GM12874 (cell line): ENCODE data around the gene LAP3.

Experiments
- TF ChIP-seq, protein P1 (sequence below): IDR thresholded peaks from 2 replicates; pipeline ENCODE4 v1.5.1; 2011; ENCODE audit warnings: low read depth, mild to moderate bottlenecking, control low read depth, low read length, moderate library complexity; ENCODE audit not compliant: insufficient read depth

The LAP3 gene

DNA sequence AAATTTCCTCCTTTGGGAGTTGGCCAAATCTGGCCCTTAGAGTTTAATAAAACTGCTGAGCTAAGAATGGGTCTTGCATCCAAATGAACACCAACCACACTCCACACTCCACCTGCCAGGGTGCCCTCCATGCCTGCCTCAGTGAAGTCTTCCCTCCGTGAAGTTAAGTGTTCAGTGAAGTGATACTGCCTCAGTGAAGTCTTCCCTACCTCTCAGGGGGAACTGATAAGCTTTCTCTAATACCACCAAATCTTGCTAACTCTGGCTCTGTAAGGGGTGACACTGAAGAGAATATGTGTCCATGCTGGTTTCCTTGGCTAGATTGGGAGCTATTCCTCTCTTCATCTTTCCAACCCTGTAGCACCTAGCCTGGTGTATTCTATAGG, 65.4 kb downstream of the LAP3 start:
- TF ChIP-seq, protein P1, sequence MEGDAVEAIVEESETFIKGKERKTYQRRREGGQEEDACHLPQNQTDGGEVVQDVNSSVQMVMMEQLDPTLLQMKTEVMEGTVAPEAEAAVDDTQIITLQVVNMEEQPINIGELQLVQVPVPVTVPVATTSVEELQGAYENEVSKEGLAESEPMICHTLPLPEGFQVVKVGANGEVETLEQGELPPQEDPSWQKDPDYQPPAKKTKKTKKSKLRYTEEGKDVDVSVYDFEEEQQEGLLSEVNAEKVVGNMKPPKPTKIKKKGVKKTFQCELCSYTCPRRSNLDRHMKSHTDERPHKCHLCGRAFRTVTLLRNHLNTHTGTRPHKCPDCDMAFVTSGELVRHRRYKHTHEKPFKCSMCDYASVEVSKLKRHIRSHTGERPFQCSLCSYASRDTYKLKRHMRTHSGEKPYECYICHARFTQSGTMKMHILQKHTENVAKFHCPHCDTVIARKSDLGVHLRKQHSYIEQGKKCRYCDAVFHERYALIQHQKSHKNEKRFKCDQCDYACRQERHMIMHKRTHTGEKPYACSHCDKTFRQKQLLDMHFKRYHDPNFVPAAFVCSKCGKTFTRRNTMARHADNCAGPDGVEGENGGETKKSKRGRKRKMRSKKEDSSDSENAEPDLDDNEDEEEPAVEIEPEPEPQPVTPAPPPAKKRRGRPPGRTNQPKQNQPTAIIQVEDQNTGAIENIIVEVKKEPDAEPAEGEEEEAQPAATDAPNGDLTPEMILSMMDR, result no peak

GRCh38 chr4:17646693-17647092, 69.7 kb downstream of the LAP3 start:
- TF ChIP-seq, protein P1, result no peak

GRCh38 chr4:17647176-17647806, 70.3 kb downstream of the LAP3 start:
- TF ChIP-seq, protein P1, result no peak

GRCh38 chr4:17647927-17648326, 70.9 kb downstream of the LAP3 start:
- TF ChIP-seq, protein P1, result no peak

- TF ChIP-seq, protein P1, result no peak
These were observed 73.4 kb downstream of the LAP3 start for GRCh38 chr4:17650406-17650805.

GRCh38 chr4:17654701-17655100, 77.7 kb downstream of the LAP3 start:
- TF ChIP-seq, protein P1, result no peak

DNA sequence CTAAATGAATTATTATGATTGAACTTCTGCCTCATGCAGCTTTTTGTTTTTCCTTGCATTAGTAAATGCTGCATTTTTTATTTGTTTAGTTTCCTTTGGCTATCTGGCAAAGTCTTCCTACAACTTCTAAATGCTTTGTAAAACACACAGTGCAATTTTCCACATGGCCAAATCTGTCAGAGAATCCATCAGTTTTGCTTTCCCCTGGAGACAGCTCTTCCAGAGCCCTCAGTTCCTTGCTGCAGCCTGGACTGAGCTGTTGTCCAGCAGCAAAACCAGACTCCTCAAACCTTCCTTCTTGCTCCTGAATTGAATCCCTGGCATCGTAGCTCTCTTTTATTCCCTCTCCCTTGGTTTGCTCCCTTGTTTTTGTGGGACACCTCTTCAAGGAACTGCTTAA, 80.1 kb downstream of the LAP3 start:
- TF ChIP-seq, protein P1, result no peak
